T-helper 2 cell treated with Interferon-gamma antibody and Interleukin-4, amounts not matched to agents 100 ng/mL and 5 ng/mL, for 36 hours (primary cell): Measurements from ENCODE around the gene RRP36. TPM values are rescaled to one million over a fixed set of nuclear protein-coding genes. Genes with fewer than 3 reads are reported as not detected.

ENCODE experiments used
- intact Hi-C: fragments of 100-400 bp; cut with micrococcal nuclease; formaldehyde crosslinking; loops from one replicate; pipeline ENCODE4 v1.15.1; 2023
- total RNA-seq: library from RNA; stranded (reverse); gene quantifications from 2 replicates; pipeline ENCODE4 v1.2.3, GENCODE V29; 2022

The RRP36 gene
- total RNA-seq, 1 donor from 2014 or later = 70.7 TPM

- intact Hi-C loops = no loop called here
Measured at GRCh38 chr6:43005844-43006243, 15.6 kb upstream of the RRP36 start.

- intact Hi-C loops = no loop called here
Measured at GRCh38 chr6:43006251-43006650, 15.2 kb upstream of the RRP36 start.

DNA sequence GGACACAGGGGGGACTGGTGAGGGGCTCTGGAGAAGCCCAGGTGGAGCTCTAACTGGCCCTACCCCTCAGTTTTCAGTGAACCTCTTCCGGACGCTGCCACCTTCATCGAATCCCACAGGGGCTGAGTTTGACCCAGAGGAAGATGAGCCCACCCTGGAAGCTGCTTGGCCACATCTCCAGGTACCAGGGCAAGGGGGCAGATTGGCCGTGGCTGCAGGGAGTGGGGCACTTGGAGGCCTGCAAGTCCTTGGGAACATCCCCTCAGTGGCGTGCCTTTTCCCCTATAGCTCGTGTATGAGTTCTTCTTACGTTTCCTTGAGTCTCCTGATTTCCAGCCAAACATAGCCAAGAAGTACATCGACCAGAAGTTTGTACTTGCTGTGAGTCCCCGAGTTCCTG is 14.3 kb upstream of the RRP36 start:
- intact Hi-C loops = no loop called here

GRCh38 chr6:43009124-43009523 is 12.3 kb upstream of the RRP36 start:
- intact Hi-C loops = loop anchor here (1.0 kb wide), 1 partner anchor 134 kb away; no protein-coding TSS in a partner anchor

DNA sequence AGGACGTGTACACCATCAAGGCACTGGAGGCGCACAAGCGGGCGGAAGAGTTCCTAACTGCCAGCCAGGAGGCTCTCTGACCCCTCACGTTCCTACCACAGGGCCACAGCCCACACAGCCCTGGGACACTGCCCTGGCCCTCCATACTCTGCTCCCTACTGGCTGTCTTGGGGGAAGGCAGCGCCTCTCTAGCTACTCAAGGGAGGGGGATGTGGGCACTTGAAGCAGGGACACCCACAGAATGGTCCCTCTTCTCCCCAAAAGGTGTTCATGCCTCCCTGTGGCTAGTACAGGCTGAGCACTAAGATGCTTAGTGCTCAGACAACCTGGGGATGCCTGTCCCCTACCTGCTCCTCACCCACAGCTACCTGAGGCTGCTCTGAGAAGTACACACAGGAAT is 10.2 kb upstream of the RRP36 start:
- intact Hi-C loops = loop anchor here (5.0 kb wide), 2 partner anchors 114 to 506 kb away; partner anchors contain the start of genes POLR1C and YIPF3

DNA sequence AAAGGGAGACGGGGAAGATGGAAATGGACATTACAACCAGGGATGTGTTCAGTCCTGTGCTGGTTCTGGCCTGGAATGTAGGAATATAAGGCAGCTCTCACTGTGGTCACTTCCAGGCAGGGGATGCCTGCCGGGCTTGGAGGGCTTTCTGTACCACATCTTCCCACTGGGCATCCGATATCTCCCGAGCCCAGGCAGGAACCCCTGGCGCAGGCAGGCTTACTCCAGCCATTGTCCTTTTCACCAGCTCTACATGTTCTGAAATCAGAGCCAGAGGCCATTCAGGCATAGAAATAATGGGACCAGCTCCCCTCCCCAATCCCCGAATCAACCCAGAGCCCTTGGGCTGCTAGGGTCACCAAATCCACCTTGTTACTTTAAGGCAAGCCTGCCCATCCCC is 9.1 kb upstream of the RRP36 start:
- intact Hi-C loops = loop anchor here (5.0 kb wide), 2 partner anchors 115 to 505 kb away; partner anchors contain the start of genes POLR1C and YIPF3

- intact Hi-C loops = loop anchor here (1.0 to 5.0 kb wide), 4 partner anchors 34 to 504 kb away; partner anchors contain the start of genes PEX6, POLR1C, TBCC and YIPF3
Measured at GRCh38 chr6:43013097-43013842, 8.2 kb upstream of the RRP36 start.

- intact Hi-C loops = loop anchor here (1.0 to 5.0 kb wide), 11 partner anchors 8 to 503 kb away; partner anchors contain the start of genes CNPY3, CUL7, KLC4 and MRPL2
Measured at GRCh38 chr6:43013843-43014433, 7.5 kb upstream of the RRP36 start, which contains the start of the genes KLHDC3 and MEA1. Gene KLHDC3 (plus strand): TSS chr6:43014249. CDS start chr6:43017193, 2,944 bp downstream. Gene MEA1 (minus strand): TSS chr6:43013946. CDS start chr6:43013813, 133 bp downstream.

- intact Hi-C loops = loop anchor here (1.0 to 5.0 kb wide), 9 partner anchors 8 to 503 kb away; partner anchors contain the start of genes CNPY3, CUL7, KLC4 and MRPL2
Measured at GRCh38 chr6:43014434-43014909, 7.0 kb upstream of the RRP36 start.

- intact Hi-C loops = no loop called here
Measured at GRCh38 chr6:43016176-43016942, 5.1 kb upstream of the RRP36 start.

DNA sequence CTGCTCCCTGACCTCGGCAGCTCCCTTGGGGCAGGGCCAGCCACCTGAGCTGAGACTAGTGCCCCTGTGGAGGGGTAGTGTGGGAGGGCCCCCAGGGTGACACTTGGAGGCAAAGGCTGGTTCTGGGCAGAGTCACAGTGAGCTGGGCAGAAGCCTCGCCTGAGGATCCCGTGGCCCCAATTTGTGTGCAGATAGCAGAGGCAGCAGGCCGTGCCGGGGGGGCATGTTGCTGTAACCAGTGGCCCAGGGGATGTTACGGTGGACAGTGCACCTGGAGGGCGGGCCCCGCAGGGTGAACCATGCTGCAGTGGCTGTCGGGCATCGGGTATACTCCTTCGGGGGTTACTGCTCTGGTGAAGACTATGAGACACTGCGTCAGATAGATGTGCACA is 4.5 kb upstream of the RRP36 start:
- intact Hi-C loops = no loop called here

- intact Hi-C loops = no loop called here
Measured at GRCh38 chr6:43019152-43019551, 2.3 kb upstream of the RRP36 start.

GRCh38 chr6:43020052-43020705 is 1.2 kb upstream of the RRP36 start:
- intact Hi-C loops = no loop called here

DNA sequence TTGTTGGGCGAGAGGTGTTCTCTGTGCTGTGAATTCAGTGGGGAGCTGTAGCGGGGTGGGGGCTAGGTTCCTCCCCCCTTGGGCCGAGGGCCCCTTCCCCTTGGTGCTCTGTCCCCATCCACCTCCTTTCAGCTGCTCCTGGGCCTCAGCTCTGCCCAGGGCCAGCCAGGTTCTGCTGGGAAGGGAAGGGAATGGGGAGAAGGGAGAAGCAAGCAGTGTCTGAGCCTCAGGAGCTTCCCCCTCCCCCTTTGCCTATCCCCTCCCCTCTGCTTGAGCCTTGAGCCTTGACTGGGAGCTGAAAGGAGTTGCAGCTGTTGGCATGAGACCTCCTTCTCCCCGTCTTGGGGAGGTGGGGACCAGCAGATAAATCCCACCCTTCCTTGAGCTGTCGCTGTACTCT is 576 bp upstream of the RRP36 start:
- intact Hi-C loops = no loop called here

DNA sequence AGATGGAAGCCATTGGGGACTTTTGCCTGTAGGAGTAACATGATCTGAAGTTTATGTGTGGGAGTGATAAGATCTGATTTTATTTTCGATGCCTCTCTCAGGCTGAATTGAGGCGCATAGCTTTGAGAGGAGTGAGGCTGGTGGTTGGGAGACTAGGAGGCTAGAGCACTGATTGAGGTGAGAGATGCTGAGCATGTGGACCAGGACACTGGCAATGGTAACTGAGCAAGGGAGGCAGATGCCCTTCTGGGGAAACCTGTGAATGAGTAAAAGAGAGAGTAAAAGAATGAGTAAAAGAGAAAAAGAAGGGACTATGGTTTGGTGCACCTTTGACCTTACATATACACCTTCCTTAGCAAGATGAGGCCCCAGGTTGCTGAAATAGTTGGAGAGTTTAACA is 3.0 kb downstream of the RRP36 start:
- intact Hi-C loops = no loop called here

DNA sequence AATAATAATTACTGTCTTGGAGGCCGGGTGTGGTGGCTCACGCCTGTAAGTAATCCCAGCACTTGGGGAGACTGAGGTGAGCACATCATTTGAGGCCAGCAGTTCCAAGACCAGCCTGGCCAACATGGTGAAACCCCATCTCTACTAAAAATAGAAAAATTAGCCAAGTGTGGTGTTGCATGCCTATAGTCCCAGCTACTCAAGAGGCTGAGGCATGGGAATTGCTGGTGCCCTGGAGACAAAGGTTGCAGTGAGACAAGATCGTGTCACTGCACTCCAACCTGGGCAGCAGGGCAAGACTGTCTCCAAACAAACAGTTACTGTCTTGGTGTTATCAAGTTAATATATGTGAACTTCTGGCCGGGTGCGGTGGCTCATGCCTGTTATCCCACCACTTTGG is 4.9 kb downstream of the RRP36 start:
- intact Hi-C loops = no loop called here

- intact Hi-C loops = no loop called here
Measured at GRCh38 chr6:43029120-43029519, 7.7 kb downstream of the RRP36 start.

DNA sequence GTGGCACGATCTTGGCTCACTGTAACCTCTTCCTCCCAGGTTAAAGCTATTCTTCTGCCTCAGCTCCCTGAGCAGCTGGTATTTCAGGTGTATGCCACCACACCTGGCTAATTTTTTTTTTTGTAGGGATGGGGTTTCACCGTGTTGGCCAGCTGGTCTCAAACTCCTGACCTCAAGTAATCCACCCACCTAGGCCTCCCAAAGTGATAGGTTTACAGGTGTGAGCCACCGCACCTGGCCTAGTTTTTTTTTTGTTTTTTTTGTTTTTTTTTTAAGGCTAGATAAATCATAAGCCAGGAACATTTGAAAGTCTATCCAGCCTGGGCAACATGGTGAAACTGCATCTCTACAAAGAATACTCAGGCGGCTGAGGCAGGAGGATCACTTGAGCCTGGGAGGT is 10.9 kb downstream of the RRP36 start:
- intact Hi-C loops = no loop called here

DNA sequence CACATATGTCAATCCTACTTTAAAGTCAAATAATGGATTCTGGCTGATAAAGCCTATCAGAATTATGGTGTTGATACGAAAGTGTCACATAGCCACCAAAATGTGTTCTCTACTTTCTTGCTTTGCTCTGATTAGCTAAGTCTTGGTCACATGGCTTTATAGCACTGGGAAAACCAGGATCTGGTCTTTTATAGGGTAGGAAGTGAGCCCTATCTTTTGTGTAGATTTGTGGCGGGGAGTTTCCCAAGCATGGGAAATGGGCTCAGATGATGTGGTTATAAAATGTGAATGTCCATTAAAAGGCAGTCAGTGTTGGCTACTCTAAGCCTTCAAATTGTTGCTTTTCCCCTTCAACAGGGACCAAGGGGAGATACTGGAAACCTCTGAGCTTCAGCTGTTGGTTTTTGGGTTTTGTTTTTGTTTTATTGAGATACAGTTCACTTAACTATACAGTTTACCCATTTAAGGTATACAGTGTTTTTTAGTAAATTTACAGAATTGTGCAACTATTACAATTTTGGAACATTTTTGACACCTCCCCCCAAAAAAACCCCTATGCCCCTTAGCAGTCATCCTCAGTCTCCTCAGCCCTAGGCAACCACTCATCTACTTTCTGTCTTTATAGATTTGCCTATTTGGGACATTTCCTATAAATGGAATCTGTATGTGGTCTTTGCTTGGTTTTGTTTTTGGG is 12.2 kb downstream of the RRP36 start:
- intact Hi-C loops = no loop called here

GRCh38 chr6:43034190-43034525 is 12.7 kb downstream of the RRP36 start:
- intact Hi-C loops = no loop called here
